Measurements from ENCODE around the gene NCAPG2. TPM values are rescaled to one million over a fixed set of nuclear protein-coding genes. Genes with fewer than 3 reads are reported as not detected.

NCAPG2 gene
- total RNA-seq, 1 experiment from 2014 or later = 99.2 TPM

DNA sequence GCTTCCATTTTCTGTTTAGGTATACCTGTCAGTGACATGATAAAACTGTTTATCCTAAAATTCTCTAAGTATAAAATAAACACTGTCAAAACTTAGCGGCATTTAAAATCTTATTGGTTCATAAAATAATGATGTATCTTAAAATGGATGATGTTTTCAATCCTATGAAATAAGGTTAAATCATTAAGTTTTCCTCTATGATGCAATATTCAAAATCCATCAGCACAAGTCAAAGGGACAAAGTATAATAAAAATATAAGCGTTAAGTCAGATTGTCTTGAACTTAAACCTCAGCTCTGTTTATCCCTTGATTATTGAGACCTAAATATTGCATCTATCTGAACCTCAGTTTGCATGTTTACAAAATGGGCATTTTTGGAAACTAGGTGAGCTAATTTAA lies 46.6 kb upstream of the NCAPG2 start:
- H3K36me3 Mint-ChIP-seq = peaks cover 37% of the 10 kb centered on the region
- no peak overlapping the region for H3K4me3 Mint-ChIP-seq
- H3K27me3 Mint-ChIP-seq (ENCODE audit: low read depth) = no peaks in the 10 kb centered on the region
- ChIA-PET CTCF (no interaction called here), POLR2A (no interaction called here)
- no peaks in the 10 kb centered on the region for H3K9me3 Mint-ChIP-seq
- TF ChIP-seq NR2C2 (CRISPR knock-in tag; IDR thresholded peaks at IDR 0.05) = no peak
- no peak for TF ChIP-seq STAT6 (CRISPR knock-in tag; conservative IDR thresholded peaks at IDR 0.05; ENCODE audit: low read depth)
- no peak for TF ChIP-seq TCF7 (CRISPR knock-in tag; IDR thresholded peaks at IDR 0.05; ENCODE audit: low read depth)
- TF ChIP-seq, protein P1, sequence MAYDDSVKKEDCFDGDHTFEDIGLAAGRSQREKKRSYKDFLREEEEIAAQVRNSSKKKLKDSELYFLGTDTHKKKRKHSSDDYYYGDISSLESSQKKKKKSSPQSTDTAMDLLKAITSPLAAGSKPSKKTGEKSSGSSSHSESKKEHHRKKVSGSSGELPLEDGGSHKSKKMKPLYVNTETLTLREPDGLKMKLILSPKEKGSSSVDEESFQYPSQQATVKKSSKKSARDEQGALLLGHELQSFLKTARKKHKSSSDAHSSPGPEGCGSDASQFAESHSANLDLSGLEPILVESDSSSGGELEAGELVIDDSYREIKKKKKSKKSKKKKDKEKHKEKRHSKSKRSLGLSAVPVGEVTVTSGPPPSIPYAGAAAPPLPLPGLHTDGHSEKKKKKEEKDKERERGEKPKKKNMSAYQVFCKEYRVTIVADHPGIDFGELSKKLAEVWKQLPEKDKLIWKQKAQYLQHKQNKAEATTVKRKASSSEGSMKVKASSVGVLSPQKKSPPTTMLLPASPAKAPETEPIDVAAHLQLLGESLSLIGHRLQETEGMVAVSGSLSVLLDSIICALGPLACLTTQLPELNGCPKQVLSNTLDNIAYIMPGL (CRISPR knock-in tag; IDR thresholded peaks at IDR 0.05) = no peak
- TF ChIP-seq ZNF317 (CRISPR knock-in tag; IDR thresholded peaks at IDR 0.05; ENCODE audit: borderline replicate concordance, low read depth) = no peak
- no peak for TF ChIP-seq IRF2 (CRISPR knock-in tag; IDR thresholded peaks at IDR 0.05; ENCODE audit: borderline replicate concordance, low read depth)
- TF ChIP-seq ATF6 (CRISPR knock-in tag; IDR thresholded peaks at IDR 0.05) = no peak
- TF ChIP-seq, protein P2, sequence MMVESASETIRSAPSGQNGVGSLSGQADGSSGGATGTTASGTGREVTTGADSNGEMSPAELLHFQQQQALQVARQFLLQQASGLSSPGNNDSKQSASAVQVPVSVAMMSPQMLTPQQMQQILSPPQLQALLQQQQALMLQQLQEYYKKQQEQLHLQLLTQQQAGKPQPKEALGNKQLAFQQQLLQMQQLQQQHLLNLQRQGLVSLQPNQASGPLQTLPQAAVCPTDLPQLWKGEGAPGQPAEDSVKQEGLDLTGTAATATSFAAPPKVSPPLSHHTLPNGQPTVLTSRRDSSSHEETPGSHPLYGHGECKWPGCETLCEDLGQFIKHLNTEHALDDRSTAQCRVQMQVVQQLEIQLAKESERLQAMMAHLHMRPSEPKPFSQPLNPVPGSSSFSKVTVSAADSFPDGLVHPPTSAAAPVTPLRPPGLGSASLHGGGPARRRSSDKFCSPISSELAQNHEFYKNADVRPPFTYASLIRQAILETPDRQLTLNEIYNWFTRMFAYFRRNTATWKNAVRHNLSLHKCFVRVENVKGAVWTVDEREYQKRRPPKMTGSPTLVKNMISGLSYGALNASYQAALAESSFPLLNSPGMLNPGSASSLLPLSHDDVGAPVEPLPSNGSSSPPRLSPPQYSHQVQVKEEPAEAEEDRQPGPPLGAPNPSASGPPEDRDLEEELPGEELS (CRISPR knock-in tag; IDR thresholded peaks at IDR 0.05) = no peak
- no peak for TF ChIP-seq RORB (CRISPR knock-in tag; IDR thresholded peaks at IDR 0.05)
- TF ChIP-seq ATF2 (CRISPR knock-in tag; IDR thresholded peaks at IDR 0.05; ENCODE audit: borderline replicate concordance, low read depth) = no peak
- no peak for TF ChIP-seq ZNF423 (CRISPR knock-in tag; IDR thresholded peaks at IDR 0.05)
- no peak for TF ChIP-seq ZNF512 (CRISPR knock-in tag; IDR thresholded peaks at IDR 0.05; ENCODE audit: borderline replicate concordance)
- DNase-seq (ENCODE audit: low spot score) (no peak), ATAC-seq (no peak)
- no peaks in the 10 kb centered on the region for H3K4me1 Mint-ChIP-seq
- no peak overlapping the region for H3K27ac Mint-ChIP-seq

- Mint-ChIP-seq H3K27ac (no peak overlapping the region), H3K4me1 (no peaks in the 10 kb centered on the region), H3K36me3 (peaks cover 41% of the 10 kb centered on the region), H3K9me3 (no peaks in the 10 kb centered on the region), H3K27me3 (ENCODE audit: low read depth) (no peaks in the 10 kb centered on the region), H3K4me3 (no peak overlapping the region)
- POLR2A ChIA-PET = no interaction called here
- ATAC-seq (no peak), DNase-seq (ENCODE audit: low spot score) (no peak)
- CTCF ChIA-PET = no interaction called here
- TF ChIP-seq ZNF232 (CRISPR knock-in tag; IDR thresholded peaks at IDR 0.05) = no peak
- no peak for TF ChIP-seq GRHL2 (CRISPR knock-in tag; IDR thresholded peaks at IDR 0.05; ENCODE audit: insufficient replicate concordance, severe bottlenecking)
- TF ChIP-seq, protein P3, sequence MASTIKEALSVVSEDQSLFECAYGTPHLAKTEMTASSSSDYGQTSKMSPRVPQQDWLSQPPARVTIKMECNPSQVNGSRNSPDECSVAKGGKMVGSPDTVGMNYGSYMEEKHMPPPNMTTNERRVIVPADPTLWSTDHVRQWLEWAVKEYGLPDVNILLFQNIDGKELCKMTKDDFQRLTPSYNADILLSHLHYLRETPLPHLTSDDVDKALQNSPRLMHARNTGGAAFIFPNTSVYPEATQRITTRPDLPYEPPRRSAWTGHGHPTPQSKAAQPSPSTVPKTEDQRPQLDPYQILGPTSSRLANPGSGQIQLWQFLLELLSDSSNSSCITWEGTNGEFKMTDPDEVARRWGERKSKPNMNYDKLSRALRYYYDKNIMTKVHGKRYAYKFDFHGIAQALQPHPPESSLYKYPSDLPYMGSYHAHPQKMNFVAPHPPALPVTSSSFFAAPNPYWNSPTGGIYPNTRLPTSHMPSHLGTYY (CRISPR knock-in tag; IDR thresholded peaks at IDR 0.05) = no peak
- TF ChIP-seq STAT6 (CRISPR knock-in tag; conservative IDR thresholded peaks at IDR 0.05; ENCODE audit: low read depth) = no peak
- no peak for TF ChIP-seq JUN (CRISPR knock-in tag; IDR thresholded peaks at IDR 0.05)
- TF ChIP-seq CDX4 (CRISPR knock-in tag; IDR thresholded peaks at IDR 0.05; ENCODE audit: borderline replicate concordance) = no peak
- no peak for TF ChIP-seq ESRRA (CRISPR knock-in tag; IDR thresholded peaks at IDR 0.05; ENCODE audit: borderline replicate concordance)
These were observed 46.1 kb upstream of the NCAPG2 start for GRCh38 chr7:158750702-158751101.

All from WTC11 (cell line).